K562 (cell line): ENCODE results near the gene UBE2D2. TPM values are rescaled to one million over a fixed set of nuclear protein-coding genes. Genes with fewer than 3 reads are reported as not detected.

Experiments used
- ASH1L ChIP-seq: fragments of 450-650 bp; IDR thresholded peaks from 2 replicates; pipeline ENCODE4 v1.6.1; 2018; ENCODE audit warnings: borderline replicate concordance, mild to moderate bottlenecking, low read depth; ENCODE audit not compliant: partially characterized antibody
- CEBPZ ChIP-seq: fragments of 150-350 bp; IDR thresholded peaks from 2 replicates; pipeline ENCODE4 v1.6.1; 2014; ENCODE audit warnings: low read depth, mild to moderate bottlenecking, low read length, borderline replicate concordance
- CHD2 ChIP-seq: IDR thresholded peaks from 2 replicates; pipeline ENCODE4 v1.6.1; 2011; ENCODE audit warnings: low read depth, low read length
- CTCF ChIP-seq, 3 experiments: IDR thresholded peaks in 2 of 3; conservative IDR thresholded peaks in 1 of 3; 2 replicates each; pipeline ENCODE4 v1.5.1; 2011 to 2012; ENCODE audit warnings: low read length in 3 of 3, mild to moderate bottlenecking in 3 of 3, control low read depth in 2 of 3, improper control_type of control experiment in 1 of 3, inconsistent platforms in 1 of 3, low read depth in 1 of 3, mixed read lengths in 1 of 3, moderate library complexity in 1 of 3; ENCODE audit not compliant: insufficient read depth in 2 of 3
- DEAF1 ChIP-seq: fragments of 450-650 bp; formaldehyde crosslinking; IDR thresholded peaks from 2 replicates; pipeline ENCODE4 v1.4.0; 2020; ENCODE audit warnings: mild to moderate bottlenecking, moderate library complexity
- EP300 ChIP-seq: IDR thresholded peaks from 2 replicates; pipeline ENCODE4 v1.6.1; 2012; ENCODE audit warnings: low read length, improper control_type of control experiment
- FOXO4 ChIP-seq: fragments of 450-650 bp; formaldehyde crosslinking; IDR thresholded peaks from 2 replicates; pipeline ENCODE4 v1.4.0; 2020; ENCODE audit warnings: mild to moderate bottlenecking, moderate library complexity
- GTF2B ChIP-seq: IDR thresholded peaks from 2 replicates; pipeline ENCODE4 v1.6.1; 2011; ENCODE audit not compliant: insufficient read length; ENCODE audit errors: extremely low read depth
- HDAC1 ChIP-seq, 2 experiments: fragments of 450-650 bp; IDR thresholded peaks; 2 replicates each; pipeline ENCODE4 v1.6.1; 2016 to 2017; ENCODE audit warnings: inconsistent platforms in 1 of 2, mild to moderate bottlenecking in 1 of 2, moderate library complexity in 1 of 2
- MAFK ChIP-seq: IDR thresholded peaks from 2 replicates; pipeline ENCODE4 v1.6.1; 2011; ENCODE audit warnings: low read length, improper control_type of control experiment
- NELFE ChIP-seq: IDR thresholded peaks from 2 replicates; pipeline ENCODE4 v1.6.1; 2011; ENCODE audit warnings: mild to moderate bottlenecking; ENCODE audit not compliant: insufficient read depth, insufficient read length
- RBM22 ChIP-seq: fragments of 200-400 bp; formaldehyde crosslinking; IDR thresholded peaks from 2 replicates; pipeline ENCODE4 v1.6.1; 2018; ENCODE audit warnings: low read length, low read depth; ENCODE audit not compliant: poor library complexity, severe bottlenecking
- RFX1 ChIP-seq: fragments of 450-650 bp; IDR thresholded peaks from 2 replicates; pipeline ENCODE4 v1.6.1; 2016; ENCODE audit warnings: mild to moderate bottlenecking, moderate library complexity
- SIN3B ChIP-seq: fragments of 450-650 bp; IDR thresholded peaks from 2 replicates; pipeline ENCODE4 v1.6.1; 2017; ENCODE audit warnings: low read depth, mild to moderate bottlenecking, moderate library complexity
- ZNF165 ChIP-seq: fragments of 250-450 bp; sonication (Bioruptor Pico); IDR thresholded peaks from 2 replicates; pipeline ENCODE4 v1.4.0; 2020; ENCODE audit warnings: borderline replicate concordance
- ZNF639 ChIP-seq, 2 experiments: fragments of 200-800 bp in 1 of 2; sonication (Bioruptor generic) in 1 of 2; sonication (generic) in 1 of 2; formaldehyde crosslinking in 1 of 2; IDR thresholded peaks in 1 of 2; conservative IDR thresholded peaks in 1 of 2; 2 replicates each; pipeline versions ENCODE4 v1.5.0 to v1.6.1; 2016 to 2020; ENCODE audit warnings: missing compliant biosample characterization in 1 of 2, missing genetic modification characterization in 1 of 2, missing genetic modification reagents in 1 of 2
- polyA plus RNA-seq, 8 experiments: library from polyadenylated mRNA; depleted of rRNA in 4 of 8; stranded (reverse) in 5 of 8; unstranded in 3 of 8; fragments of >200 nt; fragmentation: Nextera tagmentation in 2 of 8; fragmentation: Illumina TruSeq in 1 of 8; extraction: Ambion mirVana in 2 of 8; extraction: Trizol in 1 of 8; gene quantifications; 2 replicates each; pipeline versions ENCODE4 v1.2.1 to v1.2.3, GENCODE V29; 2011 to 2014; ENCODE audit warnings: inconsistent platforms in 1 of 8, missing spikeins in 1 of 8
- total RNA-seq, 7 experiments: library from RNA; depleted of rRNA in 6 of 7; stranded (reverse); fragments of >200 nt in 6 of 7; fragmentation: Illumina TruSeq in 2 of 7; extraction: Trizol in 2 of 7; gene quantifications; 2 replicates each; pipeline versions ENCODE4 v1.2.1 to v1.2.3, GENCODE V29; 2011 to 2021; ENCODE audit warnings: low replicate concordance in 1 of 7

The UBE2D2 gene
- total and polyA plus RNA-seq, 9 of the 15 experiments (the other 6 are each of a cell fraction or from before 2014, with no cell fraction given): 53.6 to 198 (median 122) TPM

GRCh38 chr5:139637438-139638089 lies 76.4 kb downstream of the UBE2D2 start (continued):
- TF ChIP-seq CEBPZ (no peak), HDAC1 (IDR thresholded peaks at IDR 0.05) (peak in 1 of 2 experiments; percentile 85; a peak in 2 of 4 replicates), ZNF639 (CRISPR knock-in tag; conservative IDR thresholded peaks at IDR 0.05 in 1 of 2, IDR thresholded peaks at IDR 0.05 in 1 of 2) (peak in 1 of 2 experiments; percentile 77; a peak in 2 of 4 replicates), FOXO4 (no peak), GTF2B (no peak), MAFK (no peak), RBM22 (peak; percentile 72), EP300 (peak; percentile 82), CTCF (IDR thresholded peaks at IDR 0.05 in 2 of 3, conservative IDR thresholded peaks at IDR 0.05 in 1 of 3; ENCODE audit: insufficient read depth in 2 of 3, low read depth in 1 of 3, low read length in 3 of 3) (peak; percentile 46 to 58 (median 47); a peak in 5 of 6 replicates), CHD2 (peak; percentile 17; the same call in 1 of the 2 replicates), ZNF165 (CRISPR knock-in tag) (no peak), RFX1 (no peak), NELFE (no peak), SIN3B (peak; percentile 73), DEAF1 (no peak), ASH1L (no peak)
